22Rv1 (cell line): ENCODE measurements around the gene ATP13A1.

Experiments
- H3K27ac ChIP-seq: fragments of 450-650 bp; 2 replicates; pipeline ENCODE4 v1.5.1; 2017
- ZFX ChIP-seq: fragments of 450-650 bp; IDR thresholded peaks from 2 replicates; pipeline ENCODE4 v1.6.1; 2017; ENCODE audit warnings: antibody characterized with exemption, borderline replicate concordance
- TF ChIP-seq, protein P1 (sequence below): fragments of 450-650 bp; IDR thresholded peaks from 2 replicates; pipeline ENCODE4 v1.5.1; 2017; ENCODE audit warnings: mild to moderate bottlenecking

ATP13A1 gene

DNA sequence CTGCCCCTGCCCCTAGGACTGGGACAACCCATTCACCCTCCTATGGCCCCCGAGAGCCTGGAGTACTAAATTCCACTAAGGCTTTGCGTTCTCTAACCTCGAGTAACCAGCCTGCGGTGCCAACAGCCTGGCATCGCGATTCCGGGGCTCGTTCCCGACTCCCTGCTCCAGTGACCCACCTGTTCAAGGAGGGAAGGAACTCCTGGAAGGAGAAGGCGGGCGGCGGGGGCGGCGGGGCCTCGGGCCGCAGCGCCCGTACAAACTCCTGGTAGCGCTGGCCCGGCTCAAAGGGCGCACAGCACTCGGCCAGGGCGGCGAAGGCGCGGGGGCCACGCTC is 26.3 kb downstream of the ATP13A1 start:
- TF ChIP-seq, protein P1, sequence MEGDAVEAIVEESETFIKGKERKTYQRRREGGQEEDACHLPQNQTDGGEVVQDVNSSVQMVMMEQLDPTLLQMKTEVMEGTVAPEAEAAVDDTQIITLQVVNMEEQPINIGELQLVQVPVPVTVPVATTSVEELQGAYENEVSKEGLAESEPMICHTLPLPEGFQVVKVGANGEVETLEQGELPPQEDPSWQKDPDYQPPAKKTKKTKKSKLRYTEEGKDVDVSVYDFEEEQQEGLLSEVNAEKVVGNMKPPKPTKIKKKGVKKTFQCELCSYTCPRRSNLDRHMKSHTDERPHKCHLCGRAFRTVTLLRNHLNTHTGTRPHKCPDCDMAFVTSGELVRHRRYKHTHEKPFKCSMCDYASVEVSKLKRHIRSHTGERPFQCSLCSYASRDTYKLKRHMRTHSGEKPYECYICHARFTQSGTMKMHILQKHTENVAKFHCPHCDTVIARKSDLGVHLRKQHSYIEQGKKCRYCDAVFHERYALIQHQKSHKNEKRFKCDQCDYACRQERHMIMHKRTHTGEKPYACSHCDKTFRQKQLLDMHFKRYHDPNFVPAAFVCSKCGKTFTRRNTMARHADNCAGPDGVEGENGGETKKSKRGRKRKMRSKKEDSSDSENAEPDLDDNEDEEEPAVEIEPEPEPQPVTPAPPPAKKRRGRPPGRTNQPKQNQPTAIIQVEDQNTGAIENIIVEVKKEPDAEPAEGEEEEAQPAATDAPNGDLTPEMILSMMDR: no peak
- no peak for TF ChIP-seq ZFX
- H3K27ac ChIP-seq: no peak overlapping the region

DNA sequence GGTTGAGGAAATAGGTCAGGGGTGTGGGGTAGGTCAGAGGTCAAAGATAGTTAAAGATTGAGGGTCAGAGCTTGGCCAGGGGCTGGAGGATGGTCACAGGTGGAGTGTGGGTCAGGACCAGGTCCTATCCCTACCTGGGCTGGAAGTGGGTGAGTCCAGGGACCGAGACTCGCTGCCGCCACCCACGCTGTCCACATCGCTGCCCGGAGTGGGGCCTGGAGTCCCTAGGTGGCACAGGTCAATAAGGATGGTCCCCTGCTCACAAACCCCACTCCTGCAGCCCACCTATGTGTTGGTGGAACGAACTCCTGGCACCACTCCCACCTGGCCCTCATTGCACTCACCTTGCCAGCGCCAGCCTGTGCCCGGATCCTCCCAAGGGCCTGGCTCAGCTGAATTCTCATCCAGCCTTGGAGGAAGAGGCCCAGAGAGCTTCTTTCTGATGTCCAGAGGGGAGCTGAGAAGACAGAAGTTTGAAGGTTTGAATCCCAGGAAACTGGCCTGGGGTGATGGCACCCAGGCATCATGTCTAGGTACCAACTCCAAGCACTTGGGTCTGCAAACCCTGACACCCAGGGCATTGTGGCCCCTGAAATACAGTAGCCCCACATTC is 26.8 kb downstream of the ATP13A1 start:
- H3K27ac ChIP-seq: no peak overlapping the region
- no peak for TF ChIP-seq ZFX
- TF ChIP-seq, protein P1: no peak

- TF ChIP-seq ZFX: no peak
- TF ChIP-seq, protein P1: no peak
- no peak overlapping the region for H3K27ac ChIP-seq
Measured at GRCh38 chr19:19635313-19635702, 28.2 kb downstream of the ATP13A1 start.

GRCh38 chr19:19634516-19635312 is 28.8 kb downstream of the ATP13A1 start:
- no peak overlapping the region for H3K27ac ChIP-seq

DNA sequence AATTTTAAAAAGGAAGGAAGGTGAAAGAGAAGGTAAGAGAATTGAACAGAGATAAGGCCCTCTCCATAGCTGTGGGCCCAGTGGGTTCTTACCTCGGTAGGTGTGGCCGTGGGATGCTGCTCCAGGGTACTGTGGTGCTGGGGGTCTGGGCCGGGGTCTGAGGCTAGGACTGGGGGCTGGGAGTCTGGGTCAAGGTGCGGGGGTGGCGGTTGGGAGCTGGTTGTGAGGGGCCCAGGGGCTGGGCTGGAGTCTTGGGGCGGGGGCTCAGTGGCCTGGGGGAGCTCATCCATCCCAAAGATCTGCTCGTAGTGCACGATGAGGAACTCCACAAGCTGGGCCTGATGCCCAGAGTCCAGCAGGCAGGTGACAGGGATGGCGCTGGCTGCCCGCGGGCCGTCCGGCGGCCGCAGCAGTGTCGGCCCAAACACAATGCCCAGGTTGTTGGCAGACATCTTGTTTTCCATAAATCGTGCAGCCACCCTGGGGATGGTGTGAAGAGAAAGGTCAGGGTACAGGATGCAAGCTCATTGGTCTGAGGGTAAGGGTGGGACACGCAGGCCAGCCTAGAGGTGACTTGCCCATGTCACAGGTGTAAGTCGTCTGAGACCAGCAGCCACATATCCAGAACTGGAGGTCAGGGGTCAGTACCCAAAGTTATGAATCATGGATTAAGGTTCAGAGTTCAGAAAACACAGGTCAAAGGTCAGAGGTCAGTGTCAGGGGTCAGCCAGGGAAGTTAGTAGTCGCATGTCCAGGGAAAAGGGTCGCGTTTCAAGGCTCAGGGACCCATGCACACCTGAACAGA is 29.6 kb downstream of the ATP13A1 start:
- no peak overlapping the region for H3K27ac ChIP-seq
- no peak for TF ChIP-seq ZFX
- TF ChIP-seq, protein P1: no peak

More at GRCh38 chr19:19634516-19635312, 28.8 kb downstream of the ATP13A1 start:
- TF ChIP-seq ZFX: no peak
- TF ChIP-seq, protein P1: no peak

DNA sequence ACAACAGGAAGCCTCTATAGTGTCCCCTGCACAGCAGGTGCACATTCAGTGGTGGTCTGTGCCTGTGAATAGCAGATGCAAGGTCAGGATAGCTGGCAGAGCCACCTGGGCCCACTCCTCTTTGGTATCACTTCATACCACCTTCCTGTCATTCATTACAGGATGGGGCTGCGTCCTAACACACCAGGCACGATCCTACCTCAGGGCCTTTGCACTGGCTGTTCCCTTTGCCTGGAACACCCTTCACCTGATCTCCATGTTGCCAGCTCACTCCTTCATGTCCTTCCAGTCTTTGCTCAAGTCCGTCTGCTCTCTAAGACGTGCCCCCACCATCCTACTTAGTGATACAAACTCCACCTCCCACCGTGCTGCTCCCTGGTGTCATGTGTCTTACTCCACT is 30.8 kb downstream of the ATP13A1 start:
- TF ChIP-seq, protein P1: no peak
- no peak for TF ChIP-seq ZFX
- no peak overlapping the region for H3K27ac ChIP-seq

DNA sequence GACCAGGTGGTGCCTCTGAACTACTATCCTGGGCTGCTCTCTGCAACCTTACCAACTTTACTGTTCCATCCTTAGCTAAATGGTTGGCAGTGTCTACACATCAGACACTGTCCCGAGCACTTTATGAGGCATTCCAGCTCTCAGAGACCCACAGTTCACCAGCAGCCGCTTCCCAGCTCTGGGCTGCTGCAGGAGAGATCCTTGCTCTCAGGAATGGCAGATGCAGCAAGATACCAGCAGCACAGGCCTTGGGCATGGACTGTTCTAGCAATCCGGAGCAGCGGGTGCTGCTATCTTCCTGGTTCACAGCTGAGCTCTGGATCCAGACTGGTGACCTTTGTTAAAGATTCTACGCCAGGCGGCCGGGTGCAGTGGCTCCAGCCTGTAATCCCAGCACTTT is 32.1 kb downstream of the ATP13A1 start:
- TF ChIP-seq, protein P1: no peak
- no peak for TF ChIP-seq ZFX
- H3K27ac ChIP-seq: no peak overlapping the region
